Upper lobe of left lung (tissue), 6 donors: ENCODE measurements around the gene IL17RD. TPM values are rescaled to one million over a fixed set of nuclear protein-coding genes. Genes with fewer than 3 reads are reported as not detected.
"Not testable (repeated sequence)": the region's sequence is repeated elsewhere in the genome, so short reads cannot be mapped to it uniquely, and the experiment has no call there.

ENCODE experiments used
- ATAC-seq, 2 donors: fragments of 200-7000 bp; cut with Tn5 transposase; one replicate each; pipeline ENCODE4 v1.9.1; 2022; ENCODE audit warnings: mild to moderate bottlenecking in 2 of 2, moderate library complexity in 2 of 2; ENCODE audit not compliant: low FRiP score in 2 of 2
- DNase-seq, 2 donors: peaks; one replicate each; pipeline ENCODE4 v3.0.0-alpha.2; 2019 to 2020
- H3K27ac ChIP-seq, 4 donors: fragments of 200-600 bp; sonication (generic); one replicate each; pipeline ENCODE4 v1.5.1; 2016 to 2019
- H3K27me3 ChIP-seq, 4 donors: fragments of 200-600 bp; sonication (generic); one replicate each; pipeline ENCODE4 v1.5.1; 2017 to 2019
- H3K36me3 ChIP-seq, 4 donors: fragments of 200-600 bp; sonication (generic); one replicate each; pipeline ENCODE4 v1.5.1; 2016 to 2019
- H3K4me1 ChIP-seq, 4 donors: fragments of 200-600 bp; sonication (generic); one replicate each; pipeline ENCODE4 v1.5.1; 2018 to 2019
- H3K4me3 ChIP-seq, 4 donors: fragments of 200-600 bp; sonication (generic); one replicate each; pipeline ENCODE4 v1.5.1; 2017 to 2019; ENCODE audit warnings: mild to moderate bottlenecking in 2 of 4, moderate library complexity in 1 of 4
- H3K9me3 ChIP-seq, 4 donors: fragments of 200-600 bp; sonication (generic); one replicate each; pipeline ENCODE4 v1.5.1; 2018 to 2019
- EP300 ChIP-seq, 4 donors: sonication (generic); formaldehyde crosslinking; IDR thresholded peaks; one replicate each; pipeline ENCODE4 v1.5.1; 2017; ENCODE audit warnings: antibody characterized with exemption in 4 of 4, control low read depth in 2 of 4
- POLR2A ChIP-seq, 4 donors: fragments of 450-650 bp; IDR thresholded peaks; one replicate each; pipeline ENCODE4 v1.5.1; 2016 to 2017; ENCODE audit warnings: antibody characterized with exemption in 4 of 4, mild to moderate bottlenecking in 2 of 4
- POLR2AphosphoS5 ChIP-seq, 2 donors: sonication (generic); formaldehyde crosslinking; IDR thresholded peaks; one replicate each; pipeline ENCODE4 v1.5.1; 2017; ENCODE audit warnings: antibody characterized with exemption in 2 of 2
- WGBS, 2 donors: methylation state at CpG; one replicate each; pipeline ENCODE4 v1.1.5; 2017 to 2018; 5-methylcytosine and 5-hydroxymethylcytosine counted together
- total RNA-seq, 6 donors: library from RNA; depleted of rRNA in 4 of 6; stranded (reverse); fragments of >200 nt in 4 of 6; gene quantifications; one replicate each; pipeline versions ENCODE4 v1.1.0 to v1.2.1, GENCODE V29; 2016 to 2021
- TF ChIP-seq, protein P1 (sequence below), 6 experiments: fragments of 450-650 bp in 4 of 6; fragments of 200-600 bp in 2 of 6; sonication (generic) in 2 of 6; IDR thresholded peaks; one replicate each; pipeline ENCODE4 v1.5.1; 2016 to 2019; ENCODE audit warnings: antibody characterized with exemption in 6 of 6
- donor health status: DM: no; HTN: no; CAD: no; lungs with moderate emphysema.
- donor health status: DM: no; HTN: yes; CAD: no; lungs with severe emphysema.

IL17RD gene
- total RNA-seq, 6 donors from 2014 or later = under 0.01 to 2.7 (median 0.49) TPM

DNA sequence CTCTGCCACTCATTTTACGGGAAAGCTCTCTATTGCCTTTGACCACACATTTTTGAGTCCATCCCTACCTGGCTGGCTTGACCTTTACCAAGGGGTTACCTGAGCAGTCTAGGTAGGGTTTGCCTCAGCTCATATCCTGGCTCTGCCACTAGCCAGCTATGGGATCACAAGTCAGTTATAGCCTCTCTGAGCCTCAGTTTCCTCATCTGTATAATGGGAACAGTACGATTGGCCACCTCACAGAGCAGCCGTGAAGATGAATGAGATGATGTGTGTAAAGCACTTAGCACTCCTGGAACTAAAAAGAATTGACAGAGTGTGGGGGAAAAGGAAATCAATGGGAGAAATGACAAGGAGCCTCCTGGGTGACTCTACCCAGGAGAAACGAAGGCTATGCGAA is 76.7 kb downstream of the IL17RD start:
- Histone ChIP-seq H3K4me1 (no peaks in the 10 kb centered on the region), H3K27me3 (no peaks in the 10 kb centered on the region), H3K9me3 (no peaks in the 10 kb centered on the region), H3K36me3 (no peaks in the 10 kb centered on the region), H3K27ac (no peak overlapping the region), H3K4me3 (no peak overlapping the region)
- no peak for DNase-seq
- no peak for ATAC-seq
- TF ChIP-seq, protein P1, sequence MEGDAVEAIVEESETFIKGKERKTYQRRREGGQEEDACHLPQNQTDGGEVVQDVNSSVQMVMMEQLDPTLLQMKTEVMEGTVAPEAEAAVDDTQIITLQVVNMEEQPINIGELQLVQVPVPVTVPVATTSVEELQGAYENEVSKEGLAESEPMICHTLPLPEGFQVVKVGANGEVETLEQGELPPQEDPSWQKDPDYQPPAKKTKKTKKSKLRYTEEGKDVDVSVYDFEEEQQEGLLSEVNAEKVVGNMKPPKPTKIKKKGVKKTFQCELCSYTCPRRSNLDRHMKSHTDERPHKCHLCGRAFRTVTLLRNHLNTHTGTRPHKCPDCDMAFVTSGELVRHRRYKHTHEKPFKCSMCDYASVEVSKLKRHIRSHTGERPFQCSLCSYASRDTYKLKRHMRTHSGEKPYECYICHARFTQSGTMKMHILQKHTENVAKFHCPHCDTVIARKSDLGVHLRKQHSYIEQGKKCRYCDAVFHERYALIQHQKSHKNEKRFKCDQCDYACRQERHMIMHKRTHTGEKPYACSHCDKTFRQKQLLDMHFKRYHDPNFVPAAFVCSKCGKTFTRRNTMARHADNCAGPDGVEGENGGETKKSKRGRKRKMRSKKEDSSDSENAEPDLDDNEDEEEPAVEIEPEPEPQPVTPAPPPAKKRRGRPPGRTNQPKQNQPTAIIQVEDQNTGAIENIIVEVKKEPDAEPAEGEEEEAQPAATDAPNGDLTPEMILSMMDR (IDR thresholded peaks at IDR 0.05) = no peak
- TF ChIP-seq POLR2A (IDR thresholded peaks at IDR 0.05) (no peak), POLR2AphosphoS5 (IDR thresholded peaks at IDR 0.05) (no peak), EP300 (IDR thresholded peaks at IDR 0.05) (no peak)
- WGBS, 2 donors = 89 to 91% methylated on average over 5 of the region's 5 CpGs

DNA sequence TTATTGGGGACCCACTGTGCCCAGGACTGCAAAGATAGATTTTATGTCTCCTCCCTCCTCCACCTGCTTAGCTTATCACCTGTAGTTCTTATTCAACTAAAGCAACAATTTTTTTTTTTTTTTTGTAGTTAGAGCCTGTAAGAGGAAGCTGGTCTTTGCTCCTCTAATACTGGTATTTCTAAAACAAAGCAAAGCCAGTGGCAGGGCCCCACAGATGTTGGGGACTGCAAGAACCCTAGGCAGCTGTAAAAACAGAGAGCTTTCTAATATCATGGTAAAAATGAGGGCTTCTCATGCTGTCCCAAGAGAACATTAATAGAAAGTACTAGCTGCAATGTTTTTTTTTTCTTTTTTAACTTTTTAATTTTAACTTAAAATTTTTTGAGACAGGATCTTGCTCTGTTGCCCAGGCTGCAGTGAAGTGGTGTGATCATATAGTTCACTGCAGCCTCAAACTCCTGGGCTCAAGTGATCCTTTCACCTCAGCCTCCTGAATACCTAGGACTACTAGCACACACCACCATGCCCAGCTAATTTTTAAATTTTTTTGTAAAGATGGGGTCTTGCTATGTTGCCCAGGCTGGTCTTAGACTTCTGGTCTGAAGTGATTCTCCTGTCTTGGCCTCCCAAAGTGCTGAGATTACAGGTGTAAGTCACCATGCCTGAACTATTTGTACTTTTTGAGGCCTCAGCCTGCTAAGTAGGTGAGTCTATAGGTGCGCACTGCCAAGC is 77.6 kb downstream of the IL17RD start:
- WGBS, 2 donors = 100% methylated on average over 1 of the region's 1 CpG
- TF ChIP-seq EP300 (IDR thresholded peaks at IDR 0.05) (no peak), POLR2A (IDR thresholded peaks at IDR 0.05) (no peak), POLR2AphosphoS5 (IDR thresholded peaks at IDR 0.05) (no peak)
- TF ChIP-seq, protein P1 (IDR thresholded peaks at IDR 0.05) = no peak
- no peaks in the 10 kb centered on the region for H3K4me1 ChIP-seq
- no peak overlapping the region for H3K4me3 ChIP-seq
- no peak for ATAC-seq
- no peak for DNase-seq
- no peaks in the 10 kb centered on the region for H3K9me3 ChIP-seq
- no peaks in the 10 kb centered on the region for H3K27me3 ChIP-seq
- no peaks in the 10 kb centered on the region for H3K36me3 ChIP-seq
- no peak overlapping the region for H3K27ac ChIP-seq

DNA sequence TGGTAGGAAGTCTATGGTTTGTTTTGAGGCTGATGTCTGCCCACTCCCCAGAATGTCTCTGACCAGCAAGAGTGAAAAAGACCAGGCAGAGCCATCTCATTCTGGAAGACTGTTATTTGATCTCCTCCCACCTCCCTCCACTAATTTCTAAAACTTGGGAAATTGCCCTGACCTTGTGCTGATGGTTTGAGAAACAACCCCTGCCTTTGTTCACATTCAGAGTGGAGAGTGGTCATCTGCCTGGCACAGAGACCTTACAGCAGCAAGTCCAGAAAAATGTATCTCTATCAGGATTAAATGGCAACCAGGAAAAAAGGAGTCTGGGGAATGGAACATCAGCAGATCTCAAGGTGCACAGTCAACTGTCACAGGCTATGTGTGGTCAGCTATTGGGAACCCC is 79.0 kb downstream of the IL17RD start:
- Histone ChIP-seq H3K4me3 (no peak overlapping the region), H3K27ac (no peak overlapping the region), H3K9me3 (no peaks in the 10 kb centered on the region), H3K36me3 (no peaks in the 10 kb centered on the region), H3K27me3 (no peaks in the 10 kb centered on the region), H3K4me1 (no peaks in the 10 kb centered on the region)
- ATAC-seq (no peak), DNase-seq (no peak)
- TF ChIP-seq EP300 (IDR thresholded peaks at IDR 0.05) (no peak), POLR2AphosphoS5 (IDR thresholded peaks at IDR 0.05) (no peak), POLR2A (IDR thresholded peaks at IDR 0.05) (no peak)
- TF ChIP-seq, protein P1 (IDR thresholded peaks at IDR 0.05) = no peak

DNA sequence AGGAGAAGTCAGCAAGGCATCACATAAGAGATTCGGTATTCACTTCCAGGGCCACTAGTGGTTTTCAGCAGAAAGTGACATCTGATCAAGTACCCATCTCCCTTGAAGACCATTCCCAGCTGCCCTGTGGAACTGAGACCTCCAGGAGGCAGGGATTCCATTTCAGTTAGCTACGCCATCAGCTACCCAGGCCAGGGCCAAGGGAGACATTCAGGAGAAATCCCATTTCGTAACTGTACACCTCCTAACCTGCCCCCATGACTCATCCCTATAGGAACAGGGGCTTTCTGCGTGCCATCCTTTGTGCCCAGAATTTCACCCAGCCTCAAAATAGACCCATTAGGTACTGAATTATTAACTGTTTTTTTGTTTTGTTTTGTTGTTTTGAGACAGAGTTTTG is 79.9 kb downstream of the IL17RD start:
- Histone ChIP-seq H3K4me1 (no peaks in the 10 kb centered on the region), H3K27ac (no peak overlapping the region), H3K36me3 (no peaks in the 10 kb centered on the region), H3K9me3 (no peaks in the 10 kb centered on the region), H3K27me3 (no peaks in the 10 kb centered on the region), H3K4me3 (no peak overlapping the region)
- TF ChIP-seq, protein P1 (IDR thresholded peaks at IDR 0.05) = no peak
- no peak for TF ChIP-seq POLR2A (IDR thresholded peaks at IDR 0.05)
- no peak for TF ChIP-seq EP300 (IDR thresholded peaks at IDR 0.05)
- ATAC-seq = no peak
- WGBS, 2 donors = 96% methylated on average over 4 of the region's 4 CpGs
- DNase-seq = no peak

DNA sequence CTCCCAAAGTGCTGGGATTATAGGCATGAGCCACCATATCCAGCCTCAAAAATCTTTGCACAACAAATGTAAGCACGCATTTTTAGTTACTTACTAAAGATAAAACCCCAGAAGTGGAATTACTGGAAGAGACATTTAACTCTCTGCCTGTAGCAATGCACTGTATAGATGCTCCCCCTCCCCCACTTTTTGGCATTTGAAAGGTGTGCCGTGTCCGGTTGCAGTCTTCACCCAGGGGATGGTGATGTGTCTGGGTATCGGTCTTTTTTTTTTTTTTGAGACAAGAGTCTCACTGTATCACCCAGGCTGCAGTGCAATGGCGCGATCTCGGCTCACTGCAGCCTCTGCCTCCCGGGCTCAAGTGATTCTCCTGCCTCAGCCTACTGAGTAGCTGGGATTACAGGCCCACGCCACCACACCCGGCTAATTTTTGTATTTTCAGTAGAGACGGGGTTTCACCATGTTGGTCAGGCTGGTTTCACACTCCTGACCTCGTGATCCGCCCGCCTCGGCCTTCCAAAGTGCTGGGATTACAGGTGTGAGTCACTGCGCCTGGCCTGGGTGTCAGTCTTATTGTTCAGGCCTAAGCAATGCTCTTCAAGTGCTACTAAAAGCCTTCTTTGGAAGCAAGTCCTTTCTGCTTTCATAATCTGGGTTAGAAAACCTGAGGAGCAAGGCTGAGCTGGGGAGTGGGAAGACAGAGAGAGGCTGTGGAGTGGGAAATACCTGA is 81.7 kb downstream of the IL17RD start:
- peaks cover 4 to 13% (median 8%) of the 10 kb centered on the region in 4 donors for H3K4me1 ChIP-seq
- WGBS, 2 donors = 94% methylated on average over 16 of the region's 16 CpGs
- not testable (repeated sequence) for ATAC-seq, H3K9me3 ChIP-seq, H3K27me3 ChIP-seq, H3K36me3 ChIP-seq, DNase-seq, H3K4me3 ChIP-seq, H3K27ac ChIP-seq
